A673 (cell line): ENCODE results near the gene WNT5A.

Experiments used
- EZH2 ChIP-seq: fragments of 200-600 bp; sonication (generic); IDR thresholded peaks from 2 replicates; pipeline ENCODE4 v1.6.1; 2017; ENCODE audit warnings: borderline replicate concordance, low read depth, mild to moderate bottlenecking, mixed read lengths, antibody characterized with exemption, low read length; ENCODE audit not compliant: poor library complexity, severe bottlenecking
- TF ChIP-seq, protein P1 (sequence below): fragments of 300-800, 200-600 bp; sonication (generic); conservative IDR thresholded peaks from 2 replicates; pipeline ENCODE4 v1.5.1; 2017; ENCODE audit warnings: low read depth, mild to moderate bottlenecking, antibody characterized with exemption, low read length, moderate library complexity, mixed read lengths

DNA sequence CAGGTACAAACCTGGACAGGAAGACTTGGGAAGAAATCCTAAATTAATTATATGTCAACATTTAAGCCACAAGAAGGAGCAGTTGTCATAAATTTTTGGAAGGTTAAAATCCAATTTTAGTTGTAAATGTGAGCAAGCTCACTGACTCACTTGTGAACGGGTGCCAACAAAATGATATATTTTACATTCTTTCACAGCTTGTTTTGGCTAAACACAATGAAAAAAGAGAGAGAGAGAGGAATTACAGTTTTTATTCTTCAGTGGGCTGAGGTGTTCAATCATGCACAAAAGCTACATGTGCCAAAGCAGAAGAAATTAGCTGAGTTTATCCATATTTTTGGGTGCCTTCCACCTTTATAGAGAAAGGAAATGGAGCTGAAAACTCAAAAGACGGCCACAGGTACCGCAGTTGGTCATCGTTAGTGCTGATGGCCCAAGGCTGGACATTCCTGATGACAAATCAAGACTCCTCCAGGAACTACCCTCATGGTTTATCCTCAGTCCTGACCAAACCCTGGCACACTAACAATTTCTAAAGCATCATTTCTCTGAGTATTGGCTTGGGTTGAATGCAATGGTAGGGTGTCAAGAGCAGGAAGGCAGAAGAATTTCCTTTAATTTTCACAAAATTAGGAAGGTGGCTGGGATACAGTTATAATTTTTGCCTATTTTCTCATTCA, 37.6 kb upstream of the WNT5A start:
- TF ChIP-seq, protein P1, sequence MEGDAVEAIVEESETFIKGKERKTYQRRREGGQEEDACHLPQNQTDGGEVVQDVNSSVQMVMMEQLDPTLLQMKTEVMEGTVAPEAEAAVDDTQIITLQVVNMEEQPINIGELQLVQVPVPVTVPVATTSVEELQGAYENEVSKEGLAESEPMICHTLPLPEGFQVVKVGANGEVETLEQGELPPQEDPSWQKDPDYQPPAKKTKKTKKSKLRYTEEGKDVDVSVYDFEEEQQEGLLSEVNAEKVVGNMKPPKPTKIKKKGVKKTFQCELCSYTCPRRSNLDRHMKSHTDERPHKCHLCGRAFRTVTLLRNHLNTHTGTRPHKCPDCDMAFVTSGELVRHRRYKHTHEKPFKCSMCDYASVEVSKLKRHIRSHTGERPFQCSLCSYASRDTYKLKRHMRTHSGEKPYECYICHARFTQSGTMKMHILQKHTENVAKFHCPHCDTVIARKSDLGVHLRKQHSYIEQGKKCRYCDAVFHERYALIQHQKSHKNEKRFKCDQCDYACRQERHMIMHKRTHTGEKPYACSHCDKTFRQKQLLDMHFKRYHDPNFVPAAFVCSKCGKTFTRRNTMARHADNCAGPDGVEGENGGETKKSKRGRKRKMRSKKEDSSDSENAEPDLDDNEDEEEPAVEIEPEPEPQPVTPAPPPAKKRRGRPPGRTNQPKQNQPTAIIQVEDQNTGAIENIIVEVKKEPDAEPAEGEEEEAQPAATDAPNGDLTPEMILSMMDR, result no peak
- no peak for TF ChIP-seq EZH2
